ENCODE measurements around the gene FFAR1. TPM values are rescaled to one million over a fixed set of nuclear protein-coding genes. Genes with fewer than 3 reads are reported as not detected.

FFAR1 gene, protein sequence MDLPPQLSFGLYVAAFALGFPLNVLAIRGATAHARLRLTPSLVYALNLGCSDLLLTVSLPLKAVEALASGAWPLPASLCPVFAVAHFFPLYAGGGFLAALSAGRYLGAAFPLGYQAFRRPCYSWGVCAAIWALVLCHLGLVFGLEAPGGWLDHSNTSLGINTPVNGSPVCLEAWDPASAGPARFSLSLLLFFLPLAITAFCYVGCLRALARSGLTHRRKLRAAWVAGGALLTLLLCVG (N-terminal part only)
- total RNA-seq (2014; rRNA removed; shearing (Covaris generic)) = not detected in 2 replicates

- DNase-seq (ENCODE audit: low read depth) = peak; percentile 6
Measured at GRCh38 chr19:35347171-35347929, at the start of gene FFAR1. Gene FFAR1 (plus strand): TSS chr19:35347902. CDS start chr19:35351552, 3,650 bp downstream.

GRCh38 chr19:35297922-35298321, 49.8 kb upstream of the FFAR1 start:
- no peak for DNase-seq (ENCODE audit: low read depth)

- no peak for DNase-seq (ENCODE audit: low read depth)
Measured at GRCh38 chr19:35298561-35298972, 49.1 kb upstream of the FFAR1 start.

GRCh38 chr19:35299523-35300338, 48.0 kb upstream of the FFAR1 start:
- no peak for DNase-seq (ENCODE audit: low read depth)

- no peak for DNase-seq (ENCODE audit: low read depth)
Measured at GRCh38 chr19:35300339-35300649, 47.4 kb upstream of the FFAR1 start.

DNA sequence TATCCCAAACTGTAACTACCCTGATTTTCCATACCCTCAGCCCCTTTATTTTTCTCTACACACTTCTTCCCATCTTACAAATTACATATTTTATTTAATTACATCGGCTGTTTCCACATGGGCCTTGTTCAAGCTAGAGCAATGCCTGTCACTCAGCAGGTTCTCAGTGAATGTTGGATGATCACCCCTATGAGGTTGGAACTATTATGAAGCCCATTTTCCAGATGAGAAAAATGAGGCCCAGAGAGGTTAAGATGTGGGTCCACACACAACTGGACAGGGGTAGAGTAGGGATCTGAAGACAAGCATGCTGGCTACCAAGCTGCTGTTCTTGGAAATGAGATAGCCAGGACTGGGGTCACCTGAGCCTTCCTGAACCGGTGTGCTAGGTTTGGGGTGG, 45.7 kb upstream of the FFAR1 start:
- DNase-seq (ENCODE audit: low read depth) = no peak

DNA sequence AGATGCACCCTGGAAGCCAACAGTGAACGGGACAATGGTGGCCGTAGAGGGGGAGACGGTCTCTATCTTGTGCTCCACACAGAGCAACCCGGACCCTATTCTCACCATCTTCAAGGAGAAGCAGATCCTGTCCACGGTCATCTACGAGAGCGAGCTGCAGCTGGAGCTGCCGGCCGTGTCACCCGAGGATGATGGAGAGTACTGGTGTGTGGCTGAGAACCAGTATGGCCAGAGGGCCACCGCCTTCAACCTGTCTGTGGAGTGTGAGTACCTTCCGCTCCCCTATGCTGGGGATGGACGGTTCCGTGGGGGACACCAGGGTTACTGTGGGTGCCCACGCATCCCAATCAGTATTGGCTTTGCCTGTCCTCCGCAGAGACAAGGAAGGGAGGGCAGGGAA, 45.3 kb upstream of the FFAR1 start:
- DNase-seq (ENCODE audit: low read depth) = no peak

GRCh38 chr19:35303357-35303915, 44.3 kb upstream of the FFAR1 start:
- no peak for DNase-seq (ENCODE audit: low read depth)

- no peak for DNase-seq (ENCODE audit: low read depth)
Measured at GRCh38 chr19:35304036-35304435, 43.7 kb upstream of the FFAR1 start.

GRCh38 chr19:35305181-35305580, 42.5 kb upstream of the FFAR1 start:
- DNase-seq (ENCODE audit: low read depth) = no peak

- no peak for DNase-seq (ENCODE audit: low read depth)
Measured at GRCh38 chr19:35306473-35307246, 41.0 kb upstream of the FFAR1 start.

DNA sequence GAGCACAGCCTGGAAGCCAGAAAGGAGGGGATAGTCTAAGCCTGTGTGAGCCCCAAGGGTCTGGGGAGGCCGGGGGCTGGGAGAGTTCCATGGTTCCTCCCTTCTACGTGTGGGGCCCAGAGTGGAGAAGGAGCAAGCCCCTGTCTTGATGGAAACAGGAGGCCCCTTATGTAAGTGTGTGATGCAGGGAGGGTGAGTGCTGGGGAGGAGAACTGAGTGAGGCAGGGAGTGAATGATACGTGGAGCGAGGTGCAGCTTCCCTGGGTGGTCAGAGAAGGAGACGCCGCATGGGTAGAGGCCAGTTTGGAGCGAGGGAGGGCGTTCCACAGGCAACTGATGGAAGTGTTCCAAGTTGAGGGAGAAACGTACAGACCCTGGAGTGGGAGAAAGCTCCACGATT, 39.8 kb upstream of the FFAR1 start:
- DNase-seq (ENCODE audit: low read depth) = no peak

- DNase-seq (ENCODE audit: low read depth) = no peak
Measured at GRCh38 chr19:35308910-35309309, 38.8 kb upstream of the FFAR1 start.

DNA sequence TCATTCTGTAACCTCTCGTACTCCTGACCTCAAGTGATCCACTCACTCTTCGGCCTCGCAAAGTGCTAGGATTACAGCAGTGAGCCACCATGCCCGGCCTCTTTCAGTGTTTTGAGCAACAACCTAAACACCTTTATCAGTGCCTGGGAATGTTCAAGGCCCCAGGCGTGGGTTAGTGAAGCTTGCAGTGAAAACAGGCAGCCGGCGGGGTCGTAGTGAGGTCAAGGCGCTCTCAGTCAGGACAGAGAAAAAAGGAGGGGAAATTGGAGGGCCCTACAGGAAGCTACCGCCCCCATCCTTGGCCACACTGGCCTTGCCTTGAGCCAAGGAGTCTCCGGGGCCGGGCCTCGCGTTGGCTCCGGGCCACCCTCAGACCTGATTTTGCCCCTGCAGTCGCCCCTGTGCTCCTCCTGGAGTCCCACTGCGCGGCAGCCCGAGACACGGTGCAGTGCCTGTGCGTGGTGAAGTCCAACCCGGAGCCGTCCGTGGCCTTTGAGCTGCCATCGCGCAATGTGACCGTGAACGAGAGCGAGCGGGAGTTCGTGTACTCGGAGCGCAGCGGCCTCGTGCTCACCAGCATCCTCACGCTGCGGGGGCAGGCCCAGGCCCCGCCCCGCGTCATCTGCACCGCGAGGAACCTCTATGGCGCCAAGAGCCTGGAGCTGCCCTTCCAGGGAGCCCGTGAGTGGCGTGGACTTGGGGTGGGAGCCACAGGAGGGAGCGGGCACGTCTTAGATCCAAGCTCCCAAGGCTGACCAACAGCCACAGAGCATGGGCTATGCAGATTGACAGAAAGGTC, 38.0 kb upstream of the FFAR1 start:
- DNase-seq (ENCODE audit: low read depth) = no peak

- DNase-seq (ENCODE audit: low read depth) = no peak
Measured at GRCh38 chr19:35310331-35310730, 37.4 kb upstream of the FFAR1 start.

DNA sequence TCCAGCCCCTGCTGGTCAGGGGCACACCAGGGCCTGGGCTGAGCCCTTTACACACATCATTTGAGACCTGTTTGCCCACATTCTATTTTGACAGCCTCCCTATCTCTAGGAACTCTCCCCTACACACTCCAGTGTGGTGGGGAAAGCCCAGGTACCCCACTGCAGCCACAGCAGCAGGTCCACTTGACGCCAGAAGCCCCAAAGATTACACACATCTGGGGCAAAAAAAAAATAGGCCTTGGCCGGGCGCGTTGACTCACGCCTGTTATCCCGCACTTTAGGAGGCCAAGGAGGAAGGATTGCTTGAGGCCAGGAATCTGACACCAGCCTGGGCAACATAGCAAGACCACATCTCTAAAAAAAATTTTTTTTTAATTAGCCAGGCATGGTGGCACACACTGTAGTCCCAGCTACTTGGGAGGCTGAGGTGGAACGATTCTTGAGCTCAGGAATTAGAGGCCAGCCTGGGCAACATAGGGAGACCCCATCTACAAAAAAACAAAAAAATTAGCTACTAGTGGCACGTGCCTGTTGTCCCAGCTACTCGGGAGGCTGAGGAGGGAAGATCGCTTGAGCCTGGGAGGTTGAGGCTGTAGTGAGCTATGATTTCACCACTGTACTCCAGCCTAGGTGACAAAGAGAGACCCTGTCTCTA, 36.8 kb upstream of the FFAR1 start:
- peak; percentile 53 for DNase-seq (ENCODE audit: low read depth)

GRCh38 chr19:35311901-35312665, 35.6 kb upstream of the FFAR1 start:
- DNase-seq (ENCODE audit: low read depth) = no peak

DNA sequence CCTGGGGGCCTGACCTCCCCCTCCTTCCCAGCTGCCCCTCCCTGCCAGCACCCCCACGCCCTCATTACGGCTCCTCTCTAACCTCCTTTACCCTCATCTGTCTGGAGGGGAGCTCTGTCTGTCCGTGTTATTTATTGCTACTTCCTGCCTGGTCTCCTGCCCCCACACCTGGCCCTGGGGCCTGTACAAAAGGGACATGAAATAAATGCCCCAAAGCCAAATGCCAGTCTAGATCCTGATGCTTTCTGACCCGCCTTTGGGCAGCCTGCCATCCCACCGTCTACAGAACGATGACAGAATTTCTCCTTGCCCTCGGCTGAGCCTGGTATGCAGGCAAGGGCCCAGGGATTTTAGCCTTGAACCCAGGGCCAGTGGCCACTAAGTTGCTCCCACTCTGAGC, 34.1 kb upstream of the FFAR1 start:
- DNase-seq (ENCODE audit: low read depth) = peak; percentile 37

- DNase-seq (ENCODE audit: low read depth) = no peak
Measured at GRCh38 chr19:35314031-35314430, 33.7 kb upstream of the FFAR1 start.

Measured in RPMI7951 (cell line).